NCI-H748 (cell line): Measurements from ENCODE around the gene RABGEF1.
A peak's percentile ranks its signal among the peaks of the same experiment; 100 is the strongest.
"Not testable (repeated sequence)": the region's sequence is repeated elsewhere in the genome, so short reads cannot be mapped to it uniquely, and the experiment has no call there.

ENCODE experiments used
- DNase-seq: peaks from one replicate; lab custom pipeline; 2025; ENCODE audit not compliant: unreplicated experiment; lab: John Stamatoyannopoulos, UW

The RABGEF1 gene

GRCh38 chr7:66740302-66740979 lies at the start of gene RABGEF1:
Gene RABGEF1 (plus strand): TSS chr7:66740733. CDS start chr7:66771900, 31,167 bp downstream.
- peak; percentile 98 for DNase-seq

GRCh38 chr7:66693331-66693730 lies 47.2 kb upstream of the RABGEF1 start:
- DNase-seq, result no peak

DNA sequence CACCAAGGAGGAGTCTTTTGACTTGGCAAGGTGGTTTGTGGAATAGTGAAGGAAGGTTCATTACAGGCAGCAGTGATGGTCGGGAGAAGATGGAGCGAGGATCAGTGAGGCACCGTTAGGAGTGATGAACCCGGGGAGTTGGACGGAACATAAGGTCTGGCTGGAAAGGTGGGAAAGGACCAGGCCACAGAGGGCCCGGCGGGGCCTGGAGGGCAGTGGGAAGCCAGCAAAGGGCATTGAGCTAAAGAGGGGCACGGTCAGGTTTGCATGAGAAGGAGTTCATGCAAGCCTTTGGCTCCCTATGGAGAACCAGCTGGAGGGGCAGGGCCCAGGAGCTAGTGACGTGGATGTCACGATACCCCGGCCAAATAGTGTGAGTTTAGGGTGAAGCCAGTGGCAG lies 46.2 kb upstream of the RABGEF1 start:
- no peak for DNase-seq

DNA sequence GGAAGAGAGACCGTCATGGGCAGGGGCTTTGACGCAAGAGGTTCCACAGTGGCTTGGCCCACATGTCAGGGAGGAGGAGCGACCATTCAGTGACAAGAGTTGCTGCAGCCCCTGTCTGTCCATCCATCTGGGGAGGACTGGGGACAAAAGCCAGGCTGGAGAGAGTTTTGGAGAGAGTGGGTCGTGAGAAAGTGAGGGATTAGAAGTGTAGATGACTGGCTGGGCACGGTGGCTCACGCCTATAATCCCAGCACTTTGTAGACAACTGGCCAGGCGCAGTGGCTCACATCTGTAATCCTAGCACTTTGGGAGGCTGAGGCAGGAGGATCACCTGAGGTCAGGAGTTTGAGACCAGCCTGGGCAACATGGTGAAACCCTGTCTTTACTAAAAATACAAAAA lies 45.1 kb upstream of the RABGEF1 start:
- DNase-seq, result not testable (repeated sequence)

DNA sequence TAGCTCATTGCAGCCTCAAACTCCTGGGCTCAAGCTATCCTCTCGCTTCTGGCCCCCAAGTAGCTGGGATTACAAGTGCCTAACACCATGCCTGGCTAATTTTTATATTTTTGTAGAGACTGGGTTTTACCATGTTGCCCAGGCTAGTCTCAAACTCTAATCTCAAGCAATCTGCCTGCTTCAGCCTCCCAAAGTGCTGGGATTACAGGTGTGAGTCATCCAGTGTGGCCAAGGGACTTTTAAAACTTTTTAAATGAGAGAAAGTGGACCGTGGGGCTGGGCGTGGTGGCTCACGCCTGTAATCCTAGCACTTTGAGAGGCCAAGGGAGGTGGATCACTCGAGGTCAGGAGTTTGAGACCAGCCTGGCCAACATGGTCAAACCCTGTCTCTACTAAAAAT lies 44.4 kb upstream of the RABGEF1 start:
- DNase-seq, result not testable (repeated sequence)

- DNase-seq, result peak; percentile 10
These were observed 43.8 kb upstream of the RABGEF1 start for GRCh38 chr7:66696774-66697191.

- no peak for DNase-seq
These were observed 42.8 kb upstream of the RABGEF1 start for GRCh38 chr7:66697449-66698438.

- DNase-seq, result no peak
These were observed 41.8 kb upstream of the RABGEF1 start for GRCh38 chr7:66698652-66699205.

GRCh38 chr7:66699998-66700397 lies 40.5 kb upstream of the RABGEF1 start:
- no peak for DNase-seq

DNA sequence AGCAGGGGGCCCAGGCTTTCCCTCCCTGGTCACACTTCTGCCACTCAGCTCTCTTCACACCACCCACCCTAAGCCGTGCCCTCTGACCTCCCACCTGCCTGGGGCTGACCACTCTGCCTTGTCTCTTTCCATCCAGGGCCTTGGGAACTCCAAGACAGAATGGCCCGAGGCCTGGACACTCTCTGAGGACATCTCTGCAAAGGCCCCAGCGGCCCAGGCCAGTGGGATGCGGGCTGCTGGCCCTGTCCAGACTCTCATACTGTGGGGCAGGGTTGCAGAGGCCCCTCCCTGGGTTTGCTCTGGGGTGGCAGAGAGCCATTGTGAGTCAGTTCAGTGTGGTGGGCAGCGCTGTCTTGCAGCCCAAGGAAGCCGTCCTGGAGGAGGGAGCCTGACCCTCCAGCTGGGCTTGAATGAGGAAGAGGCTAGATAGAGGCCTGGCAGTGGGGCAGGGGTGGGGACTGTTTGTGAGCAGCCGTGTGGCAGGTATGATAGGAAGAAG lies 39.9 kb upstream of the RABGEF1 start:
- DNase-seq, result no peak

GRCh38 chr7:66707825-66708224 lies 32.7 kb upstream of the RABGEF1 start:
- no peak for DNase-seq

DNA sequence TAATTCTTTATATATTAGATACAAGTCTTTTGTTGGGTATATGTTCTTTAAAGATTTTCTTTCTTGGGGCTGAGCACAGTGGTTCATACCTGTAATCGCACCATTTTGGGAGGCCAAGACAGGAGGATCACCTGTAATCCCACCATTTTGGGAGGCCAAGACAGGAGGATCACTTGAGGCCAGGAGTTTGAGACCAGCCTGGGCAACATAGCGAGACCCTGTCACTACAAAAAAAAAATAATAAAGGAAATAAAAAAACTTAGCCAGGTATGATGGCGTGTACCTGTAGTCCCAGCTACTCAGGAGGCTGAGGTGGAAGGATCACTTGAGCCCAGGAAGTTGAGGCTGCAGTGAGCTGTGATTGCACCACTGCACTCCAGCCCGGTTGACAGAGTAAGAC lies 29.8 kb upstream of the RABGEF1 start:
- not testable (repeated sequence) for DNase-seq

DNA sequence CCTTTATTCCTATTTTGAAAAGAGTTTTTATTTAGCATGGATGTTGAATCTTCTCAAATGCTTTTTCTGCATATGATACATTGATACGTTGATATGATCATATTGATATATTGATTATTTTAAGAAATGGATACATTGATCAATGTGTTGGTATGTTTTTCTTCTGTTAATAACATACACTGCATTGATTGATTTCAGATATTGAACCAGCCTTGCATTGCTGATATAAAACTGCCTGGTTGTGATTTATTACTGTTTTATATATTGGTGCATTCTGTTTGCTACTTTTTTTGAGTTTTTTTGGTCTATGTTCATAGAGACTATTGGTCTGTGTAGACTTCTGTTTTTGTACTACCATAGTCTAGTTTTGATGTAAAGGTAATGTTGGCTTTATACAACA lies 26.8 kb upstream of the RABGEF1 start:
- DNase-seq, result no peak

- not testable (repeated sequence) for DNase-seq
These were observed 23.9 kb upstream of the RABGEF1 start for GRCh38 chr7:66716634-66717033.

GRCh38 chr7:66720561-66720960 lies 20.0 kb upstream of the RABGEF1 start:
- DNase-seq, result no peak

- no peak for DNase-seq
These were observed 14.7 kb upstream of the RABGEF1 start for GRCh38 chr7:66725843-66726242.

- no peak for DNase-seq
These were observed 13.5 kb upstream of the RABGEF1 start for GRCh38 chr7:66727058-66727457.

- DNase-seq, result no peak
These were observed 12.0 kb upstream of the RABGEF1 start for GRCh38 chr7:66728571-66728970.

DNA sequence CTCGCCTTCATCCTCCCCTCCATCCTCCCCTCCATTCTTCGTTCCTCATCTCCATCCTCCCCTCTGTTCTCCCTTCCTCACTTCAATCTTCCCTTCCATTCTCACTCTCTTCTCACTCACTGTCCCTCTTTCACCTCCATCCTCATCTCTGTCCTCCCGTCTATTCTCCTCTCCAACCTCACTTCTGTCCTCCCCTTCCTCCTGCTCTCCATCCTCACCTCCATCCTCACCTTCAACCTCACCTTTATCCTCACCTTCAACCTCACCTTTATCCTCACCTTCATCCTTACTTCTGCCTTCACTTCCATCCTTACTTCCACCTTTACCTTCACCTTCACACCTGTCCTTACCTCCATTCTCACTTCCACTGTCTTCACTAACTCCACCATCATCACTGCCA lies 11.3 kb upstream of the RABGEF1 start:
- DNase-seq, result no peak

- DNase-seq, result no peak
These were observed 8.5 kb upstream of the RABGEF1 start for GRCh38 chr7:66731986-66732385.

GRCh38 chr7:66732439-66732838 lies 8.1 kb upstream of the RABGEF1 start:
- no peak for DNase-seq

- DNase-seq, result no peak
These were observed 6.5 kb upstream of the RABGEF1 start for GRCh38 chr7:66734006-66734405.
